WTC11 (cell line): ENCODE data around the gene IFITM5. TPM values are rescaled to one million over a fixed set of nuclear protein-coding genes. Genes with fewer than 3 reads are reported as not detected.

Experiments
- ATAC-seq: fragments of 200-7000 bp; cut with Tn5 transposase; 2 replicates; pipeline ENCODE4 v1.10.0; 2021; ENCODE audit warnings: mild to moderate bottlenecking, moderate library complexity
- CTCF ChIA-PET: fragments of 300-600 bp; sonication (Branson Sonifier 250); formaldehyde crosslinking; loops from one replicate; lab custom pipeline; 2021; ENCODE audit warnings: antibody characterized with exemption; lab: Charles Lee
- POLR2A ChIA-PET: fragments of 350-600 bp; sonication (Branson Sonifier 250); formaldehyde crosslinking; loops from one replicate; lab custom pipeline; 2021; ENCODE audit warnings: antibody characterized with exemption; lab: Charles Lee
- DNase-seq: peaks from one replicate; pipeline ENCODE4 v3.0.0; 2021; ENCODE audit warnings: low spot score
- H3K27ac Mint-ChIP-seq: 2 replicates; pipeline ENCODE4 v1.8.0; 2021; ENCODE audit warnings: mixed read lengths
- H3K27me3 Mint-ChIP-seq: 2 replicates; pipeline ENCODE4 v1.8.0; 2021; ENCODE audit warnings: low read depth, mild to moderate bottlenecking, moderate library complexity, mixed read lengths
- H3K36me3 Mint-ChIP-seq: 2 replicates; pipeline ENCODE4 v1.8.0; 2021; ENCODE audit warnings: mixed read lengths
- H3K4me1 Mint-ChIP-seq: 2 replicates; pipeline ENCODE4 v1.8.0; 2022; ENCODE audit warnings: mixed read lengths
- H3K4me3 Mint-ChIP-seq: 2 replicates; pipeline ENCODE4 v1.8.0; 2021; ENCODE audit warnings: mild to moderate bottlenecking, moderate library complexity, mixed read lengths
- H3K9me3 Mint-ChIP-seq: 2 replicates; pipeline ENCODE4 v1.8.0; 2021; ENCODE audit warnings: mixed read lengths
- CDX4 ChIP-seq: fragments of 250-450 bp; sonication (Bioruptor Pico); IDR thresholded peaks from 2 replicates; pipeline ENCODE4 v1.9.0; 2021; ENCODE audit warnings: moderate library complexity, mild to moderate bottlenecking, inconsistent platforms, borderline replicate concordance
- E2F1 ChIP-seq: sonication (generic); formaldehyde crosslinking; IDR thresholded peaks from 2 replicates; pipeline ENCODE4 v1.8.0; 2022; ENCODE audit warnings: mild to moderate bottlenecking, missing genetic modification reagents
- FOXJ3 ChIP-seq: sonication (generic); formaldehyde crosslinking; IDR thresholded peaks from 2 replicates; pipeline ENCODE4 v1.9.0; 2021; ENCODE audit warnings: missing genetic modification reagents, mild to moderate bottlenecking, borderline replicate concordance
- FOXK1 ChIP-seq: sonication (generic); formaldehyde crosslinking; IDR thresholded peaks from 2 replicates; pipeline ENCODE4 v1.8.0; 2022; ENCODE audit warnings: mild to moderate bottlenecking, moderate library complexity, missing genetic modification reagents
- GRHL2 ChIP-seq: fragments of 250-450 bp; sonication (Bioruptor Pico); IDR thresholded peaks from 2 replicates; pipeline ENCODE4 v1.8.0; 2022; ENCODE audit warnings: mild to moderate bottlenecking, moderate library complexity; ENCODE audit not compliant: insufficient replicate concordance, severe bottlenecking
- MLX ChIP-seq: sonication (generic); formaldehyde crosslinking; IDR thresholded peaks from 2 replicates; pipeline ENCODE4 v1.8.1; 2023; ENCODE audit warnings: mild to moderate bottlenecking, missing genetic modification reagents, moderate library complexity
- NFATC4 ChIP-seq: fragments of 250-450 bp; sonication (Bioruptor Pico); IDR thresholded peaks from 2 replicates; pipeline ENCODE4 v1.9.0; 2021; ENCODE audit warnings: mild to moderate bottlenecking
- NR1H2 ChIP-seq: sonication (generic); formaldehyde crosslinking; IDR thresholded peaks from 2 replicates; pipeline ENCODE4 v1.9.0; 2021; ENCODE audit warnings: mild to moderate bottlenecking, moderate library complexity, missing genetic modification reagents
- ZMAT4 ChIP-seq: fragments of 250-450 bp; sonication (Bioruptor Pico); IDR thresholded peaks from 2 replicates; pipeline ENCODE4 v1.9.0; 2021; ENCODE audit warnings: mild to moderate bottlenecking
- ZNF121 ChIP-seq: sonication (generic); formaldehyde crosslinking; IDR thresholded peaks from 2 replicates; pipeline ENCODE4 v1.8.0; 2023; ENCODE audit warnings: missing genetic modification reagents
- ZNF512 ChIP-seq: sonication (generic); formaldehyde crosslinking; IDR thresholded peaks from 2 replicates; pipeline ENCODE4 v1.8.1; 2022; ENCODE audit warnings: missing genetic modification reagents, borderline replicate concordance
- ZSCAN18 ChIP-seq: fragments of 250-450 bp; sonication (Bioruptor Pico); IDR thresholded peaks from 2 replicates; pipeline ENCODE4 v2.1.2; 2022; ENCODE audit warnings: mild to moderate bottlenecking, moderate library complexity
- total RNA-seq: library from RNA; stranded (reverse); gene quantifications from 3 replicates; pipeline ENCODE4 v1.2.3, GENCODE V29; 2021

The IFITM5 gene
- total RNA-seq, 1 experiment from 2014 or later = not detected

- no peak overlapping the region for H3K27ac Mint-ChIP-seq
- CTCF ChIA-PET = interaction anchor here (1.0 to 5.8 kb wide), 7 partner anchors 11 to 111 kb away, joined by 3 to 53 read pairs (median 4); no protein-coding TSS in a partner anchor
- H3K36me3 Mint-ChIP-seq = no peaks in the 10 kb centered on the region
- H3K4me3 Mint-ChIP-seq = peak overlapping the region; percentile 52; the same call in 1 of the 2 replicates
- peaks cover 50% of the 10 kb centered on the region for H3K27me3 Mint-ChIP-seq
- peaks cover 9% of the 10 kb centered on the region for H3K9me3 Mint-ChIP-seq
- POLR2A ChIA-PET = interaction anchor here (1.2 kb wide), 1 partner anchor 169 kb away, joined by 3 read pairs; no protein-coding TSS in a partner anchor
- 0 out of 2 replicates have a peak, but pooled peaks have one; percentile 10 for ATAC-seq
- TF ChIP-seq ZNF512 (CRISPR knock-in tag) (no peak), NR1H2 (no peak), ZMAT4 (CRISPR knock-in tag) (no peak), CDX4 (CRISPR knock-in tag) (no peak), GRHL2 (CRISPR knock-in tag) (no peak), NFATC4 (no peak), ZSCAN18 (CRISPR knock-in tag) (no peak)
- TF ChIP-seq, all 79 proteins: peak for 0
- no peak for DNase-seq
- peaks cover 37% of the 10 kb centered on the region for H3K4me1 Mint-ChIP-seq
These were observed 20.0 kb downstream of the IFITM5 start for GRCh38 chr11:279040-279965.

- TF ChIP-seq ZNF121 (CRISPR knock-in tag) (no peak), MLX (no peak)
- TF ChIP-seq, all 79 proteins: peak for 0
- no peak for DNase-seq
- no peak within 1 kb of the TSS for H3K27ac Mint-ChIP-seq
- H3K27me3 Mint-ChIP-seq = peaks cover 46% of the 10 kb centered on the region
- no peak for ATAC-seq
- no peaks in the 10 kb centered on the region for H3K36me3 Mint-ChIP-seq
- H3K9me3 Mint-ChIP-seq = peaks cover 9% of the 10 kb centered on the region
- ChIA-PET POLR2A (interaction anchor here (1.1 kb wide), 1 partner anchor 22 kb away, joined by 4 read pairs; the partner anchor contains the start of gene IFITM5), CTCF (interaction anchor here (0.8 to 5.8 kb wide), 5 partner anchors 10 to 112 kb away, joined by 3 to 53 read pairs (median 4); no protein-coding TSS in a partner anchor)
- H3K4me1 Mint-ChIP-seq = peaks cover 29% of the 10 kb centered on the region
- peak within 1 kb of the TSS; percentile 52; the same call in 1 of the 2 replicates for H3K4me3 Mint-ChIP-seq
These were observed 21.1 kb downstream of the IFITM5 start, which contains the start of gene NLRP6 for GRCh38 chr11:278001-278951. TSS of gene NLRP6 (plus strand) at chr11:278407. CDS start at chr11:278570, 163 bp downstream.

GRCh38 chr11:276219-276618, 23.1 kb downstream of the IFITM5 start:
- TF ChIP-seq E2F1 (CRISPR knock-in tag) (no peak), FOXJ3 (CRISPR knock-in tag) (no peak), FOXK1 (CRISPR knock-in tag) (no peak)
- ChIA-PET POLR2A (no interaction called here), CTCF (interaction anchor here (1.1 to 3.6 kb wide), 2 partner anchors 22 to 26 kb away, joined by 3 to 20 read pairs; no protein-coding TSS in a partner anchor)
- Mint-ChIP-seq H3K9me3 (peaks cover 9% of the 10 kb centered on the region), H3K4me3 (no peak overlapping the region), H3K27ac (no peak overlapping the region), H3K4me1 (peaks cover 18% of the 10 kb centered on the region), H3K36me3 (no peaks in the 10 kb centered on the region), H3K27me3 (peaks cover 27% of the 10 kb centered on the region)
- ATAC-seq = no peak
- DNase-seq = no peak
